ENCODE data around the gene ZNF598. TPM values are rescaled to one million over a fixed set of nuclear protein-coding genes. Genes with fewer than 3 reads are reported as not detected.

Gene ZNF598
- total RNA-seq, 1 donor from 2014 or later, result 14.5 TPM

GRCh38 chr16:2040041-2040786 lies 30.6 kb upstream of the ZNF598 start:
- Histone ChIP-seq H3K27ac (replicated peaks) (peak overlapping the region; percentile 96), H3K36me3 (peaks cover 38% of the 10 kb centered on the region), H3K27me3 (ENCODE audit: low read depth) (no peaks in the 10 kb centered on the region), H3K4me3 (peak overlapping the region; percentile 72), H3K9me3 (replicated peaks) (no peaks in the 10 kb centered on the region), H3K4me1 (peaks cover 100% of the 10 kb centered on the region)
- DNase-seq, result no peak
- TF ChIP-seq CTCF (IDR thresholded peaks at IDR 0.05; ENCODE audit: borderline replicate concordance), result no peak
- intact Hi-C loops (cut with micrococcal nuclease), result no loop called here

GRCh38 chr16:2039274-2040031 lies 29.8 kb upstream of the ZNF598 start:
- Histone ChIP-seq H3K27ac (replicated peaks) (peak overlapping the region; percentile 96), H3K9me3 (replicated peaks) (no peaks in the 10 kb centered on the region), H3K4me1 (peaks cover 99% of the 10 kb centered on the region), H3K27me3 (ENCODE audit: low read depth) (no peaks in the 10 kb centered on the region), H3K4me3 (peak overlapping the region; percentile 72), H3K36me3 (peaks cover 38% of the 10 kb centered on the region)
- TF ChIP-seq CTCF (IDR thresholded peaks at IDR 0.05; ENCODE audit: borderline replicate concordance), result no peak
- DNase-seq, result peak; percentile 91
- intact Hi-C loops (cut with micrococcal nuclease), result no loop called here

- Histone ChIP-seq H3K27me3 (ENCODE audit: low read depth) (no peaks in the 10 kb centered on the region), H3K9me3 (replicated peaks) (no peaks in the 10 kb centered on the region), H3K4me3 (peak overlapping the region; percentile 72), H3K27ac (replicated peaks) (peak overlapping the region; percentile 96), H3K4me1 (peaks cover 96% of the 10 kb centered on the region), H3K36me3 (peaks cover 38% of the 10 kb centered on the region)
- intact Hi-C loops (cut with micrococcal nuclease), result no loop called here
- DNase-seq, result peak; percentile 58
- no peak for TF ChIP-seq CTCF (IDR thresholded peaks at IDR 0.05; ENCODE audit: borderline replicate concordance)
These were observed 29.0 kb upstream of the ZNF598 start for GRCh38 chr16:2038382-2039231.

GRCh38 chr16:2037647-2038381 lies 28.2 kb upstream of the ZNF598 start:
- Histone ChIP-seq H3K9me3 (replicated peaks) (no peaks in the 10 kb centered on the region), H3K36me3 (peaks cover 38% of the 10 kb centered on the region), H3K4me3 (peak overlapping the region; percentile 72), H3K4me1 (peaks cover 96% of the 10 kb centered on the region), H3K27me3 (ENCODE audit: low read depth) (no peaks in the 10 kb centered on the region), H3K27ac (replicated peaks) (peak overlapping the region; percentile 96)
- no peak for TF ChIP-seq CTCF (IDR thresholded peaks at IDR 0.05; ENCODE audit: borderline replicate concordance)
- DNase-seq, result no peak
- intact Hi-C loops (cut with micrococcal nuclease), result no loop called here

- no peak for TF ChIP-seq CTCF (IDR thresholded peaks at IDR 0.05; ENCODE audit: borderline replicate concordance)
- Histone ChIP-seq H3K4me1 (peaks cover 96% of the 10 kb centered on the region), H3K4me3 (peak overlapping the region; percentile 72), H3K27me3 (ENCODE audit: low read depth) (no peaks in the 10 kb centered on the region), H3K9me3 (replicated peaks) (no peaks in the 10 kb centered on the region), H3K27ac (replicated peaks) (peak overlapping the region; percentile 96), H3K36me3 (peaks cover 38% of the 10 kb centered on the region)
- intact Hi-C loops (cut with micrococcal nuclease), result no loop called here
- DNase-seq, result no peak
These were observed 27.5 kb upstream of the ZNF598 start for GRCh38 chr16:2037115-2037514.

Measured in left ventricle myocardium inferior (tissue), 1 donor.